Activated CD4-positive, alpha-beta T cell treated with anti-CD3 and anti-CD28 coated beads, Interleukin-2, amount 10 ng/mL, durations not matched to agents 24 days and 14 days (primary cell): ENCODE data around the gene PCYT2. TPM values are rescaled to one million over a fixed set of nuclear protein-coding genes. Genes with fewer than 3 reads are reported as not detected.
A peak's percentile ranks its signal among the peaks of the same experiment; 100 is the strongest.

Experiments
- DNase-seq: peaks from one replicate; pipeline ENCODE4 v3.0.0; 2022
- H3K27ac Mint-ChIP-seq: one replicate; pipeline ENCODE4 v1.8.0; 2022; ENCODE audit warnings: mild to moderate bottlenecking, mixed read lengths
- H3K27me3 Mint-ChIP-seq: one replicate; pipeline ENCODE4 v1.8.0; 2022; ENCODE audit warnings: mixed read lengths
- H3K36me3 Mint-ChIP-seq: one replicate; pipeline ENCODE4 v1.8.0; 2022; ENCODE audit warnings: low read depth, mild to moderate bottlenecking, mixed read lengths
- H3K4me1 Mint-ChIP-seq: one replicate; pipeline ENCODE4 v1.8.0; 2021; ENCODE audit warnings: mixed read lengths
- H3K4me3 Mint-ChIP-seq: one replicate; pipeline ENCODE4 v1.8.0; 2022; ENCODE audit warnings: mild to moderate bottlenecking, moderate library complexity, mixed read lengths
- H3K9me3 Mint-ChIP-seq: one replicate; pipeline ENCODE4 v1.8.0; 2021; ENCODE audit warnings: mixed read lengths
- intact Hi-C: fragments of 100-400 bp; cut with micrococcal nuclease; formaldehyde crosslinking; loops from one replicate; pipeline ENCODE4 v1.15.1; 2023
- total RNA-seq: library from RNA; stranded (reverse); gene quantifications from 2 replicates; pipeline ENCODE4 v1.2.3, GENCODE V29; 2022

The PCYT2 gene
- total RNA-seq, 1 donor from 2014 or later = 46.5 TPM

GRCh38 chr17:81917565-81918332 lies 6.5 kb upstream of the PCYT2 start, which contains the start of gene SIRT7:
SIRT7 (minus strand) TSS chr17:81918176; CDS start chr17:81918131, 45 bp downstream.
- Mint-ChIP-seq H3K4me1 (peaks cover 32% of the 10 kb centered on the region), H3K36me3 (peaks cover 41% of the 10 kb centered on the region), H3K27ac (peak within 1 kb of the TSS; percentile 80), H3K9me3 (no peaks in the 10 kb centered on the region), H3K4me3 (peak within 1 kb of the TSS; percentile 86), H3K27me3 (no peaks in the 10 kb centered on the region)
- peak; percentile 93 for DNase-seq
- intact Hi-C loops = no loop called here

- no peak for DNase-seq
- Mint-ChIP-seq H3K4me1 (peaks cover 34% of the 10 kb centered on the region), H3K4me3 (peak overlapping the region; percentile 86), H3K27ac (peak overlapping the region; percentile 66), H3K27me3 (no peaks in the 10 kb centered on the region), H3K36me3 (peaks cover 50% of the 10 kb centered on the region), H3K9me3 (no peaks in the 10 kb centered on the region)
- intact Hi-C loops = no loop called here
These were observed 5.2 kb upstream of the PCYT2 start for GRCh38 chr17:81916234-81917001.

GRCh38 chr17:81915331-81915730 lies 4.1 kb upstream of the PCYT2 start:
- intact Hi-C loops = no loop called here
- Mint-ChIP-seq H3K4me3 (no peak overlapping the region), H3K27me3 (no peaks in the 10 kb centered on the region), H3K9me3 (no peaks in the 10 kb centered on the region), H3K36me3 (peaks cover 46% of the 10 kb centered on the region), H3K27ac (no peak overlapping the region), H3K4me1 (peaks cover 33% of the 10 kb centered on the region)
- no peak for DNase-seq

- Mint-ChIP-seq H3K36me3 (peaks cover 39% of the 10 kb centered on the region), H3K27ac (no peak overlapping the region), H3K9me3 (no peaks in the 10 kb centered on the region), H3K4me1 (peaks cover 33% of the 10 kb centered on the region), H3K27me3 (no peaks in the 10 kb centered on the region), H3K4me3 (no peak overlapping the region)
- intact Hi-C loops = no loop called here
- no peak for DNase-seq
These were observed 3.1 kb upstream of the PCYT2 start for GRCh38 chr17:81914103-81914850.

GRCh38 chr17:81913394-81914102 lies 2.3 kb upstream of the PCYT2 start:
- Mint-ChIP-seq H3K9me3 (no peaks in the 10 kb centered on the region), H3K27ac (no peak overlapping the region), H3K36me3 (peaks cover 37% of the 10 kb centered on the region), H3K4me1 (peaks cover 25% of the 10 kb centered on the region), H3K4me3 (no peak overlapping the region), H3K27me3 (no peaks in the 10 kb centered on the region)
- DNase-seq = no peak
- intact Hi-C loops = no loop called here

- intact Hi-C loops = no loop called here
- H3K4me3 Mint-ChIP-seq = no peak overlapping the region
- no peaks in the 10 kb centered on the region for H3K27me3 Mint-ChIP-seq
- H3K4me1 Mint-ChIP-seq = peaks cover 20% of the 10 kb centered on the region
- H3K9me3 Mint-ChIP-seq = no peaks in the 10 kb centered on the region
- H3K27ac Mint-ChIP-seq = no peak overlapping the region
- DNase-seq = no peak
- H3K36me3 Mint-ChIP-seq = peaks cover 37% of the 10 kb centered on the region
These were observed 1.5 kb upstream of the PCYT2 start for GRCh38 chr17:81912441-81913309.

- H3K36me3 Mint-ChIP-seq = peaks cover 35% of the 10 kb centered on the region
- intact Hi-C loops = loop anchor here (2.0 kb wide), 1 partner anchor 15 kb away; the partner anchor contains the start of gene MAFG
- H3K9me3 Mint-ChIP-seq = no peaks in the 10 kb centered on the region
- no peak for DNase-seq
- peak overlapping the region; percentile 56 for H3K27ac Mint-ChIP-seq
- peak overlapping the region; percentile 72 for H3K4me3 Mint-ChIP-seq
- peaks cover 16% of the 10 kb centered on the region for H3K4me1 Mint-ChIP-seq
- no peaks in the 10 kb centered on the region for H3K27me3 Mint-ChIP-seq
These were observed 770 bp upstream of the PCYT2 start for GRCh38 chr17:81911969-81912368.

GRCh38 chr17:81910840-81911276 lies 341 bp downstream of the PCYT2 start:
- peak overlapping the region; percentile 86 for H3K4me3 Mint-ChIP-seq
- H3K4me1 Mint-ChIP-seq = peaks cover 10% of the 10 kb centered on the region
- no peaks in the 10 kb centered on the region for H3K27me3 Mint-ChIP-seq
- intact Hi-C loops = loop anchor here (2.0 kb wide), 1 partner anchor 16 kb away; the partner anchor contains the start of gene MAFG
- H3K9me3 Mint-ChIP-seq = no peaks in the 10 kb centered on the region
- peak overlapping the region; percentile 62 for H3K27ac Mint-ChIP-seq
- no peak for DNase-seq
- peaks cover 34% of the 10 kb centered on the region for H3K36me3 Mint-ChIP-seq

- Mint-ChIP-seq H3K27me3 (no peaks in the 10 kb centered on the region), H3K27ac (peak overlapping the region; percentile 62), H3K4me1 (peaks cover 8% of the 10 kb centered on the region), H3K4me3 (peak overlapping the region; percentile 86), H3K36me3 (peaks cover 32% of the 10 kb centered on the region), H3K9me3 (no peaks in the 10 kb centered on the region)
- DNase-seq = no peak
- intact Hi-C loops = loop anchor here (2.0 kb wide), 1 partner anchor 17 kb away; the partner anchor contains the start of gene MAFG
These were observed 996 bp downstream of the PCYT2 start for GRCh38 chr17:81909966-81910839.

GRCh38 chr17:81909231-81909630 lies 2.0 kb downstream of the PCYT2 start:
- Mint-ChIP-seq H3K27me3 (no peaks in the 10 kb centered on the region), H3K4me3 (peak overlapping the region; percentile 86), H3K4me1 (peaks cover 6% of the 10 kb centered on the region), H3K27ac (no peak overlapping the region), H3K9me3 (no peaks in the 10 kb centered on the region), H3K36me3 (peaks cover 26% of the 10 kb centered on the region)
- intact Hi-C loops = no loop called here
- no peak for DNase-seq

- no peak for DNase-seq
- intact Hi-C loops = no loop called here
- no peak overlapping the region for H3K4me3 Mint-ChIP-seq
- no peaks in the 10 kb centered on the region for H3K9me3 Mint-ChIP-seq
- no peaks in the 10 kb centered on the region for H3K27me3 Mint-ChIP-seq
- H3K4me1 Mint-ChIP-seq = peaks cover 6% of the 10 kb centered on the region
- H3K36me3 Mint-ChIP-seq = peaks cover 25% of the 10 kb centered on the region
- H3K27ac Mint-ChIP-seq = no peak overlapping the region
These were observed 2.4 kb downstream of the PCYT2 start for GRCh38 chr17:81908793-81909192.
